CMK (cell line): ENCODE data around the gene FUT8.

Experiments
- DNase-seq: peaks from one replicate; pipeline ENCODE4 v3.0.0-alpha.2; 2010; ENCODE audit warnings: low read depth

The FUT8 gene

DNA sequence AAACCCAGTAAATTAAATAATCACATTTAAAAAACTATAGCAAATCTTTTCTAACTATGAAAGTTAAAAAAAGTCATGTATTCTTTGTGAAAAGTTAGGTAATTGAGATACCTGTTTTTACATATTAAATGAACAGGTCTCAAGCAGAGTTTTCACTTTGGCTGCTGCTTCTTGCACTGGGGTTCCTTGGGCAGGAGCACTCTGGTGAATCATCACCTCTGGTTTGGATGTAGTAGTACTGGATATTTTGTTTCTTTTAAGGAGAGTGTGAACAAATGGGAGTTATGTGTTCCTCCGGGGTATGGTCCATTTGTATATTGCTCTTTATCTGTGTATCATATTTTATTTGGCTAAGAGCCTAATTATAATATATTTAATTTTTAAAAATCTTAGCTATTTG is 82.7 kb downstream of the FUT8 start:
- DNase-seq = no peak

DNA sequence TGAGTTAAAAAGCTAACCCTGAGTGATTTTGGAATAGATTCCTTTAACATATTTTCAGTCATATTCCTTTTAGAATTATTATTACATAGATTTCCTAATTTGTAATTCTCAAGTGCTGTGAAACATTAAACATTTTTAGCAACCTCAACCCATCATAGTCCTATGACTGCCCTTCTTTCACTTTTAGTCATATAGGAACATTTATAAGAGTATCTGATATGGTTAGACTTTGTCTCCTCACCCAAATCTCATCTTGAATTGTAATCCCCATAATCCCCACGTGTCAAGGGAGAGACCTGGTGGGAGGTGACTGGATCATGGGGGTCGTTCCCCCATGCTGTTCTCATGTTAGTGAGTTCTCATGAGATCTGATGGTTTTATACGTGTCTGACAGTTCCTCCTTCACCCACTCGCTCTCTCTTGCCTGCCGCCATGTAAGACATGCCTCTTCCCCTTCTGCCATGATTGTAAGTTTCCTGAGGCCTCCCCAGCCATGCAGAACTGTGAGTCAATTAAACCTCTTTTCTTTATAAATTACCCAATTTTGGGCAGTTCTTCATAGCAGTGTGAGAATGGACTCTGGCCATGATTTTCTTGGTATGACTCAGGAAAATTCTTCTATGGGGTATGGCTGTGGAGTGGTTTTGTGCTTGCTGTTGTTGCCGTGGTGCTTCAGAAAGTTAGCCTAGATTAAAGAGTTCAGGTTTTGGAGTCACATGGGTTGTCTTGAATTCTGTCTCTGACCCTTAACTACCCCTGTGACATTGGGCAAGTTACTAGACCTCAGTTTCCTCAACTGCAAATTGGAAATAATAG is 83.9 kb downstream of the FUT8 start:
- no peak for DNase-seq

DNA sequence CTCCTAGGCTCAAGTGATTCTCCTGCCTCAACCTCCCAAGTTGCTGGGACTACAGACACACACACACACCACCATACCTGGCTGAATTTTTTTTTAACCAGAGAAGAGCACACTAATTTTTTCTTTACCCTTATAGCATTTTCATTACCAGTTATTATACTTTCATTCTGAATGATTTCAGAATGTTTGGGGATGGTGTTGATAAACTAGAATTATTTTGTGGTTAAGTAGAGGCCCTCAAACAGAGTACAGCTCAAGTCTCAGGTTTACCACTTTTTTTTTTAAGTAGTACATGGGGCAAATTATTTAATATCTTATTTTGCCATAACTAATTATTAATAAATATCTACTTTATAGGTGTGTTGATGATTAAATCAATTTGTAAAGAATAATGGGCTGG is 86.6 kb downstream of the FUT8 start:
- DNase-seq = no peak

DNA sequence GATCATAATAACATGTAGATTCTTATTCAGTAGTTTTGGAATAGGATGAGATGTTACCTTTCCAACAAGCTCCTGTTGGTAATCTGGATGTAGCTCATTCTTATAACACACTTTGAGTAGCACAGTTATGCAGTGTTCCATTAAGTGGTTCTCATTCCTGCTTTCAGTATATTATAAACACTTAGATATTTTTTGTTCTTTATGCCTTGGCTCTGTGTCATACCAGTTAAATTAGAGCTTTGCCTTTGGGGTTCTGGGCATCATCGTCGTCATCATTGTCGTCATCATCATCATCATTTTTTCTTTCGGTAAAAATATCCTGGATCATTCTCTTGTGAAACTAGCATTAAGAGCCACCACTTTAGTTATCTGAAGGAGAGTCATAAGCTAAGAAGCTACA is 87.5 kb downstream of the FUT8 start:
- DNase-seq = no peak

DNA sequence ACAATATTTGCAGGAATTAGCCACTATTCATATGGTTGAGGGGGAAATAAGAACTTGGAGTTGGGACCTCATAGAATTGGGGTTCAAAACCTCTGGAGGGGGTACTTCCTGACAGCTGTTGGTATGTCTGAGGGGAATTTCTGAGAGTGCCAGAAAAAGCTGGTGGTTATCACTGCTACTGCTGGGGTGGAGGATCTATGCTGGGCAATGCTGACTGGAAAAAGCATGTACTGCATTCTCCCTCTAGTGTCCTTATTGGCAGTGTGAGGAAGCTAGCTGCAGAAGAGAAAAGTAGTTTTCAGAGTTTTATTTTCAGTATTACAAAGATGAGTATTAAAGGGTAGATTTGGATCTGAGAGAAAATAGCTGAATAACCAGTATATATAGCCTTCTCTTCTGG is 88.8 kb downstream of the FUT8 start:
- DNase-seq = no peak

DNA sequence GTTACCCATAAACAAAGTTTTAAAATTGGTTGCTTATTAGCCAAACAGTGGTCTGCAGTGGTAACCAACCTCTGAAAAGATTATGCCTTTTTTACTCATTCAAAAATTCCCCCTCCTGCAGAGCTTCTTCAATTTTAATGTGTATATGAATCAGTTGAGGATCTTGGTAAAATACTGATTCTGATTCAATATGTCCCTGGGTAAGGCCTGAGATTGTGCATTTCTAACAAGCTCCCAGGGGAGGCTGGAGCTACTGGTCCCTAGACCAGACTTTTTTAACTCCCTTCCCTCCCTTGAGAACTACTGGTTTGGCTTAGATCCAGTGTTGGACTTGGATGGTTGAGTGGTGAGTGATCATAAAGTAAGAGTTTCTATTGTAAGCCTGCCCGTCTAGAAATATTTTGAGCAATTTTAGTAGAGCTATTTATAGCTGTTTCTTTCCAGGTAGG is 90.2 kb downstream of the FUT8 start:
- DNase-seq = no peak

DNA sequence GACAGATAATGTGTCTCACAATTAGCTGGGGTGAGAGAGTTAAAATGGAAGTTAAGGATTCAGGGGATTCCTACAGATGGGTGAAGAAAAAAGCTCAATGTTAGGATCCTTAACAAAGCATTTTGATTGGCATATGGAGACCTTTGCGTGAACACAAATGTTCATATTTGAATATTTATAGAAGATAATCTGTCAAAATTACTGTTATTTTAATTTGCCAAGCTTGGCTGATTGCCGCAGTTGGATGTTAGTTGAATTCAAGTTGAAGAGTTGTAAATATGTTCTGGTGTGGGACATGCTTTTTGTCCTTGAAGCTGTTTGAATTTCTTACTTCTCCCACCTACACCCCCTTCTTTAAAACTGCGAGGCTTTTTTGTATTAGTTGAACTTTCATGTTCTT is 91.2 kb downstream of the FUT8 start:
- DNase-seq = no peak

DNA sequence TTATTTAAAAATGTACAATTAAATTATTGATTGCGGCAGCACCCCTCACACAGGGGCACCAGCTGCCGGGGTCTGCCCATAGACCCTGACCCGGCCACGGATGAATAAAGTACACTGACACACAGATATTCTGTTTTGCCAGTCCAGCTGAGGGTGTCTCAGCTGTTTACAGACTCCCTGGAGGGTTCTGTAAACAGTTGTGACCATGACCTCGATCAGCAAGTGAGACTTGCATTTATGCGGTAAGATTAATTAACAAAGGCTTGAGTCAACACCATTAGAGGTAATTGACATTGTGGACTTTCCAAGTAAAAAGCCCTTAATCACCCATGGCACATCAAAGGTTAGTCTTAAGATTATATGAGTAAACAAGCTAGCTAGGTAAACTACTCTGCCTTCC is 94.3 kb downstream of the FUT8 start:
- DNase-seq = no peak

DNA sequence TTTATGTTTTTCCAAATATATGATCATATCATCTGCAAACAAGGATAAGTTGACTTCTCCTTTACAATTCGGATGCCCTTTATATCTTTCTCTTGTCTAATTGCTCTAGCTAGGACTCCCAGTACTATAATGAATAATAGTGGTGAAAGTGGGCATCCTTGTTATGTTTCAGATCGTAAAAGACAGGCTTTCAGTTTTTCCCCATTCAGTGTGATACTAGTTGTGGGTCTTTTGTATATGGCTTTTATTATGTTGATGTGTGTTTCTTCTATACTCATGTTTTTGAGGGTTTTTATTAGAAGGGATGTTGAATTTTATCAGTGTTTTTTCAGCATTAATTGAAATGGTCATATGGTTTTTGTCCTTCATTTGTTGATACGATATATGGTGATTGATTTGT is 97.3 kb downstream of the FUT8 start:
- no peak for DNase-seq

DNA sequence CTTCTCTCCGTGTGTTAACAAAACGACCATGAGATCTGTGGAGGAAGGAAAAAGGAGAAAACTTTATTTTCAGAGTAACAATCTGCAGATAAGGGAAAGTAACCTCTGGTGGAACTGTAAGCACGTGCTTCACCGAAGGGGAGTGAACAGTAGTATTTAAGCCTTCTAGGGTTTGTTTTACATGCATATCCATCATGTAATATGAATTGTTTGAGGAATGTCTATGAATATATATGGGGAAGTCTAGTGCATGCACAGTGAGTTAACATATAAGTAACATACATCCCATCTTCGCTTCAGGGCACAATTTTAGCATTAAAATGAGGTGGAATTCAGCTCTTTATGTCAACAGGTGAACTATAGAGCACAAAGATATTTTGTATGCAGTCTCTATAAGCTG is 101.1 kb downstream of the FUT8 start:
- DNase-seq = no peak

DNA sequence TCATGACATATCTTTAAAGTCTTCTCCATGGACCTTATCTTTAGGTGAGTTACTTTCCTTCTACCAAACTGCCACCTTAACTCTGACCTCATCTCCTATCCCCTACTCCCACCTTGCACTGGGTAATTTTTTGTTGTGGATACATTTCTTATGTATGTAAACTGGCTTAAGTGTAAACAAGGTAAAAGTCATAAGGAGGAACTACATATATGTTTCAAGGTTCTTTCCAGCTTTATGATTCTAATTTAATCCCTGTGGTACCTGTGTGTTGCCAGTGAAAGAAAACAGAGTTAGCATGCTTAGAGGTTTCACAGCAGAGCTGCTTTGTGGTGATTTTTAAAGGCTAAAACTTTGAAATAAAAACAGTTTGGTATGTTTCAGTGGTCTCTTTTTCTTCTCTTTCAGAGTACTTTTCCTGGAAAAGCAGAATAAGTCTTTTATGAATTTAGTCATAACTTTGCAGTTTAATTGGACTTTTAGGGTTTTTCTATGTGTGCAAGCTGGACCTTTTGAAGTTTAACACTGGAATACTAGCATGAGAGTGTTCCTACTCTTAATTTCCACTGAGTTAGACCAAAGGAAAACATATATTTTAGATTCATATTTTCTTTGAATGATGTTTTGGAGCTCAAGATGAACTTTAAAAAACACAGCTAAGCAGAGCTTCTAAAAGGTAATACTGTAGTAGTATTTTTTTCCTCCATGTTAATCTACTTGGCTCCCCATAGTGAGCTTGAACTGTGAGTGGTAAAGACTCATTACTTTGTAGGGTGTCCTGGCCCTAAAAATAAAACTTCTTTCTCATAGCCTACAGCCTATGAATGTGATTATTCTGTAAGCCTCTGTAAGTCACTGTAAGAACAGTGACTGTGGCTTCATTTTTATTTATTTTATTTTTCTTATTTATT is 105.4 kb downstream of the FUT8 start:
- no peak for DNase-seq

DNA sequence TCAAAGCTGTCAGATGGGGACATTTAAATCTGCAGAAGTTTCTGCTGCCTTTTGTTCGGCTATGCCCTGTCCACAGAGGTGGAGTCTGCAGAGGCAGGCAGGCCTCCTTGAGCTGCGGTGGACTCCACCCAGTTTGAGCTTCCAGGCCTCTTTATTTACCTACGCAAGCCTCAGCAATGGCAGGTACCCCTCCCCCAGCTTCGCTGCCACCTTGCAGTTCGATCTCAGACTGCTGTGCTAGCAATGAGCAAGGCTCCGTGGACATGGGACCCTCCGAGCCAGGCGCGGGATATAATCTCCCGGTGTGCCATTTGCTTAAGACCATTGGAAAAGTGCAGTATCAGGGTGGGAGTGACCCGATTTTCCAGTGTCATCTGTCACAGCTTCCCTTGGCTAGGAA is 115.5 kb downstream of the FUT8 start:
- no peak for DNase-seq

DNA sequence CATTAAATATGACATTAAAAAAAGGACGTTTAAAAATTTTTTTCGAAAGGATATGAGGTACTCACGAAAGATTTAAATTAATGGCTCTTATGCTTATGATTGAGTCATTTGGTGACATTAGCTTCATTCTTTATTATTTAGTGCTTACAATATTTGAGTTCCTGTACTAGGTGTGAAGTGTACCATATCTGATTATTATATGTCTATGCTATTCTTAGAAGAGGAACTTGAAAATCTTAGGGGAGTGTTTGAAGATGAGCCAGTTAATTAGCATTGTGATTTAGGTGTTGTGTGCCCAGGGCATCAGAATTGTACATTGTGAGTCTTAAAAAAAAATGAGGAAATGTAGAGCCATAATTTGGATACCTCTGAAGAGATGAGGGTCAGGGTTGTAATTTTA is 118.6 kb downstream of the FUT8 start:
- no peak for DNase-seq

DNA sequence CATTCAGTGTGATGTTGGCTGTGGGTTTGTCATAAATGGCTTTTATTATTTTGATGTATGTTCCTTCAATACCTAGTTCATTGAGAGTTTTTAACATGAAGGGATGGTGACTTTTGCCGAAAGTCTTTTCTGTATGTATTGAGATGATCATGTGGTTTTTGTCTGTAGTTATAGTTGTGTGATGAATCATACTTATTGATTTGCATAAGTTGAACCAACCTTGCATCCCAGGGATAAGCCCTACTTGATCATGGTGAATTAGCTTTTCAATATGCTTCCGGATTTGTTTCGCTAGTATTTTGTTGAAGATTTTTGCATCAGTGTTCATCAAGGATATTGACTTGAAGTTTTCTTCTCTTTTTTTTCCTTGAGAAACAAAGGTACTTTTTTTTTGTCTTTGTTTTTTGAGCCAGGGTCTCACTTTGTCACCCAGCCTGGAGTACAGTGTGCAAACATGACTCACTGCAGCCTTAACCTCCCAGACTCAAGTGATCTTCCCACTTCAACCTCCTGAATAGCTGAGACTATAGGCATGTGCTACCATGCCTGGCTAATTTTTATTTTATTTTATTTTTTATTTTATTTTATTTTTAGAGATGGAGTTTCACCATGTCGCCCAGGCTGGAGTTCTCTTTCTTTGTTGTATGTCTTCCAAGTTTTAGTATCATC is 121.3 kb downstream of the FUT8 start:
- no peak for DNase-seq

DNA sequence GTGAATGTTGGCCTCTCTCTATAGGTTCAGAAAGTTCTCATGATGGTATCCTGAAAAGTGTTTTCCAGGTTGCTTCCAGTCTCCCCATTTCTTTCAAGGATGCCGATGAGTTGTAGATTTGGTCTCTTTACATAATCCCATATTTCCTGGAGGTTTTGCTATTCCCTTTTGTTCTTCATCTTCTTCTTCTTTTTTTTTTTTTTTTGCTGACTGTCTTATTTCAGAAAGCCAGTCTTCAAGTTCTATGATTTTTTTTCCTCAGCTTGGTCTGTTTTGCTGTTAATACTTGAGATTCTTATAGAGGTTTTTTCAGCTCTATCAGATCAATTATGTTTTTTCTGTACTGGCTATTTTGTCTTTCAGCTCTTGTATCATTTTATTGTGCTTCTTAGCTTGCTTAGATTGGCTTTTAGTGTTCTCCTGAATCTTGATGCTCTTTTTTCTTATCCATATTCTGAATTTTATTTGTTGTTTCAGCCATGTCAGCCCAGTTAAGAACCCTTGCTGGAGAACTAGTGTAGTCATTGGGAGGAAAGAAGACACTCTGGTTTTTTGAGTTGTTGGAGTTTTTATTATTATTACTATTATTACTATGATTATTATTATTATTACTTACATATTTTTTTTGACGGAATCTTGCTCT is 124.4 kb downstream of the FUT8 start:
- DNase-seq = no peak

DNA sequence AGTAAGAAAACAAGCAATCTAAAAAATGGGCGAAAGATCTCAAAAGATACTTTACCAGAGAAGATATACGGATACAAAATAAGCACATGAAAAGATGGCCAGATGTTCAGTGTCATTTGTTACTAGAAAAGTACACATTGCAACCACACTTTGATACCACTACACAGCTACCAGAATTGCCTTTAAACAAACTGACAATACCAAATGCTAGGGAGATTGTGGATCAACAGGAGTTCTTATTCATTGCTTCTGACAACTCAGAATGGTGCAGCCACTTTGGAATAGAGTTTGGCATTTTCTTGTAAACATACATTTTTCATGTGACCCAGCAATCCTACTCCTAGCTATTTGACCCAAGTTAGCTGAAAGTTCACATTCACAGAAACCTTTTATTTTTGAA is 136.3 kb downstream of the FUT8 start:
- DNase-seq = no peak

DNA sequence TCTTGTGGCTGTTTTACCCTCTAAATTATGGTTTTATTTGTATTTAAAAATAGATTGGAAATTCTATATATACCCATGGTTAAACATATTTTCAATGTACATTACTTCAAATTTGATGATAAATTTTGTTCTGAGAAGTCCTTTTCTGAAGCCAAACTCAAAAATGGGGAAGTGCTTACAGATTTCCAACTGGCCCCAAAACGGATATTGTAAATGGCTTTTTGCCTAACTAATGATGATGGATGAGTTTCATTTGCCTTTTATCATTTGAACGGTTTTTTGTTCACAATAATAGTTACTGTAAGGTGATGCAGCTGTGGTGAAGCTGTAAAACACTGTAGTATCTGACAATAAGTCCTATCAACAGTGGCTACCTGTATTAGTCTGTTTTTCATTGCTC is 136.9 kb downstream of the FUT8 start:
- DNase-seq = no peak

DNA sequence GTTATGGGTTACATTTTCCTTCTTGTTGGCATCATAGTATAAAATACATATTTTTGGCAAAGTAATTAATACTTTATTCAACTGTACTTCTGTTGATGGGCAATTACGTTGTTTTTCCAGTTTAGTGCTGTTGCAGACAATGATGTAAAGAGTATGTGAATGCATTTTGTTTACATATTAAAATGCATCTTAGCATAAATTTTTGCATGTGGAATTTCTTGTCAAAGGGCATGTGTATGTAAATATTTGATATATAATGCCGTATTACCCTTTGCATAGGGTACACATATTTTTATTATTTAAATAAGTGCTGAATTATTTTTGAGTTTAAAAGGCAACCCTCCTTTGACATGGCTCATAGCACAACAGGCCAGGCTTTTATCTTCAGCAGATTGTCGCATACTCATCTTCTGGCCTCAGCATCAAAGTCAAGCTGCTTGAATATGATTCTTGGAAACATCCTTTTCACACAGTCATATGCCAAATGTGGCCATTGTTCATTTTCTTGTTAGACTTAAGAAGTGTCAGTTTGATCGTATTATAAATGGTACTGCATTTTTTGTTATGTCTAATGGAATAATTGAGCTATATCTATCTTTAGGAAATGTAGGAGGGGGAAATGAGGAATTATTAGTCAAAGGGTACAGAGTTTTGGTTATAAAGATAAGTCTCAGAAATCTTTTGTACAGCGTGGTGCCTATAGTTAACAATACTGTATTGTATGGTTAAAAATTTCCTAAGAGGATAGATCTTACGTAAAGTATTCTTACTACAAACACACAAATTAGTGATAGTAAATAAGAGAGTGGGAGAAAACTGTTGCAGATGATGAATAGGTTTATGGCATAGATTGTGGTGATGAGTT is 138.5 kb downstream of the FUT8 start:
- DNase-seq = no peak

DNA sequence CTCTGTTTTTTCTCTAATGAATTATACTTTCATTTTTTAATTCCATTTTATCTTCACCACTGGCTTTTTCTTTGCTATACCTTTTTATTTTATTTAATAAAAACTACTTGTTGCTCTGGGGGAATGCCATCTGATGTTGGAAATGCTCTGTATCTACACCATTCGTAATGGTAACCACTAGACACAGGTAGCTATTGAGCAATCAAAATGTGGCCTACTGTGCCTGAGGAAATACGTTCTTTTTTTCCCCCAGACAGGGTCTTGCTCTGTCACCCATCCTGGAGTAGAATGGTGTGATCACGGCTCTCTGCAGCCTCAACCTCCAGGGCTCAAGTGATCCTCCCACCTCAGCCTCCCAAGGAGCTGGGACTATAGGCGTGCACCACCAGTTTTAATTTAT is 140.2 kb downstream of the FUT8 start:
- DNase-seq = no peak

DNA sequence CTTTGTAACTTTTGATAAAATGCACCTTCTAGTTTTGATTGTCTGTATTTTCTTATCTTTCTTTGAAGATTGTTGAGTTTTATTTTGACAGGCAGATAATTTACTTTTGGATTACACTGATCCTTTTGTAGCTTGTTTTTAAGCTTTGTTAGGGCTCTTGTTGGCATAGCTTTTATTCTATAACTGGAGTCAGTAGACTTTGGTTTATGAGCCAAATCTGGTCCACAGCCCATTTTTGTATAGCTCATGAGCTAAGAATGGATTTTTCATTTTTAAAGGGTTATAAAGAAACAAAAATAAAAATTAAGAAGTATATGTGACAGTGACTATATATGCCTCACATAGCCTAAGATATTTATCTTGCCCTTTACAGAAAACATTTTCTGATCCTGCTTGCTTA is 142.3 kb downstream of the FUT8 start:
- no peak for DNase-seq

DNA sequence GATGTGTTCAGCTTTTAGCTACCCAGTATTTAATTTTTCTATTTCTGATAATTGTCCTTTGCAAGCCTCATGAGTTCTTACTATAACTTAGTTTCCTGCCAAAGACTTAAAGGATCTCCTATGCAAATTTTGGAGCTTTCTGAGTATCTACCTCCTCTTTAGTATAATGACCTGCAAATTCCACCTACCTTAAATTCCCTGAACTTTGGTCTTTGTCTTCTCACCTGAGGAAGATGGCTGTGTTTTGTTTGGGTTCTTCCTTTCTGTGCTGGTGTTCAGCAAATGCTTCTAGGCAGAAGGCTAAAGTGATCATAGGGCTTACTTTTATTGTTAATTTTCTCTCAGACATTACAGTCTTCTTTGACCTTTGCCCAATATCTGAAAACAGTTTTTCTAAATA is 142.8 kb downstream of the FUT8 start:
- no peak for DNase-seq
